ENCODE measurements around the gene LRRC55. TPM values are rescaled to one million over a fixed set of nuclear protein-coding genes. Genes with fewer than 3 reads are reported as not detected.

The LRRC55 gene
- total and polyA plus RNA-seq, 9 of the 15 experiments (the other 6 are each of a cell fraction or from before 2014, with no cell fraction given), result not detected

- TF ChIP-seq SMARCA4 (IDR thresholded peaks at IDR 0.05) (peak; percentile 65), BCOR (IDR thresholded peaks at IDR 0.05) (peak; percentile 47; the same call in 1 of the 2 replicates), SMC3 (conservative IDR thresholded peaks at IDR 0.05; ENCODE audit: insufficient read depth, low read depth, low read length) (no peak), ZNF174 (CRISPR knock-in tag; IDR thresholded peaks at IDR 0.05) (no peak), HDAC1 (IDR thresholded peaks at IDR 0.05) (peak in 1 of 2 experiments; percentile 83; a peak in 2 of 4 replicates), TEAD4 (IDR thresholded peaks at IDR 0.05; ENCODE audit: low read length) (peak; percentile 70), TEAD4 (CRISPR knock-in tag; IDR thresholded peaks at IDR 0.05; ENCODE audit: borderline replicate concordance) (no peak), ZNF511 (CRISPR knock-in tag; IDR thresholded peaks at IDR 0.05) (no peak), ZEB2 (IDR thresholded peaks at IDR 0.05) (peak; percentile 75), NBN (IDR thresholded peaks at IDR 0.05; ENCODE audit: low read depth) (no peak), PRMT5 (CRISPR knock-in tag; IDR thresholded peaks at IDR 0.05) (no peak)
Measured at GRCh38 chr11:57144531-57145320, 37.0 kb upstream of the LRRC55 start (continued).

GRCh38 chr11:57146301-57146700, 35.5 kb upstream of the LRRC55 start:
- POLR2A ChIA-PET, result no interaction called here
- Histone ChIP-seq H3K27ac (ENCODE audit: extremely low read depth, low read depth, low read length) (no peak overlapping the region), H4K20me1 (replicated peaks; ENCODE audit: control insufficient read depth, insufficient read depth, low read length) (no peaks in the 10 kb centered on the region), H3K4me2 (ENCODE audit: insufficient read depth, low read length) (no peak overlapping the region), H3K9me3 (replicated peaks; ENCODE audit: control insufficient read depth, insufficient read depth, low read depth, low read length) (no peaks in the 10 kb centered on the region), H3K9ac (ENCODE audit: insufficient read depth in 1 of 2, low read depth in 2 of 2, low read length in 2 of 2) (no peak overlapping the region), H3K27me3 (ENCODE audit: control insufficient read depth in 2 of 2, insufficient read depth in 2 of 2, low read length in 2 of 2) (no peaks in the 10 kb centered on the region), H3K4me1 (replicated peaks in 1 of 2; ENCODE audit: control insufficient read depth in 2 of 2, insufficient read depth in 2 of 2, low read length in 2 of 2) (peaks cover 16 to 36% of the 10 kb centered on the region in 2 experiments; a peak in 4 of 5 replicates), H2AFZ (ENCODE audit: low read depth, low read length) (no peak overlapping the region), H3K4me3 (no peak overlapping the region), H3K36me3 (ENCODE audit: control insufficient read depth, insufficient read depth, low read length) (no peaks in the 10 kb centered on the region), H3K79me2 (ENCODE audit: control insufficient read depth, insufficient read depth, low read length) (no peaks in the 10 kb centered on the region), H3K9me1 (ENCODE audit: control insufficient read depth, insufficient read depth, low read length) (peaks cover 3% of the 10 kb centered on the region)
- in situ Hi-C loops (cut with MboI), result no loop called here
- FAIRE-seq (no peak), ATAC-seq (no peak), DNase-seq (ENCODE audit: extremely low read depth in 1 of 4, low spot score in 3 of 4) (no peak)
- intact Hi-C loops (cut with micrococcal nuclease), result no loop called here
- BruUV-seq (replicated peaks), result no TSS peak
- WGBS (ENCODE audit: insufficient coverage, low coverage, missing lambda C conversion rate), result 36% methylated on average over 3 of the region's 3 CpGs
- CTCF ChIA-PET (ENCODE audit: low intra/inter-chr PET ratio), result no interaction called here
- no peak for TF ChIP-seq ZBTB17 (CRISPR knock-in tag; IDR thresholded peaks at IDR 0.05)
- no peak for TF ChIP-seq ZBED1 (IDR thresholded peaks at IDR 0.05)
- TF ChIP-seq ZNF212 (CRISPR knock-in tag; IDR thresholded peaks at IDR 0.05), result no peak
- TF ChIP-seq ZNF740 (CRISPR knock-in tag; IDR thresholded peaks at IDR 0.05), result no peak
- no peak for TF ChIP-seq ZNF740 (tag; IDR thresholded peaks at IDR 0.05)
- TF ChIP-seq MLLT1 (IDR thresholded peaks at IDR 0.05), result no peak
- no peak for TF ChIP-seq MYNN (IDR thresholded peaks at IDR 0.05)
- TF ChIP-seq MYNN (CRISPR knock-in tag; IDR thresholded peaks at IDR 0.05), result no peak
- no peak for TF ChIP-seq OTX1 (CRISPR knock-in tag; IDR thresholded peaks at IDR 0.05)
- no peak for TF ChIP-seq TRIM28 (IDR thresholded peaks at IDR 0.05)
- TF ChIP-seq ZNF699 (CRISPR knock-in tag; IDR thresholded peaks at IDR 0.05; ENCODE audit: insufficient replicate concordance), result no peak
- peak; percentile 85 for TF ChIP-seq ZFP36 (IDR thresholded peaks at IDR 0.05; ENCODE audit: low read depth, low read length, partially characterized antibody)
- TF ChIP-seq STAT5B (CRISPR knock-in tag; IDR thresholded peaks at IDR 0.05), result no peak
